AG04449 (cell line): ENCODE results near the gene HSH2D.

ENCODE experiments used
- CTCF ChIA-PET: fragments of 350-600 bp; formaldehyde crosslinking; extraction: SDS; loops from one replicate; lab custom pipeline; 2021; ENCODE audit warnings: antibody characterized with exemption; lab: Yijun Ruan, JAX
- POLR2A ChIA-PET: fragments of 400-600, 350-600 bp; formaldehyde crosslinking; extraction: SDS; loops from one replicate; lab custom pipeline; 2020; ENCODE audit warnings: antibody characterized with exemption, inconsistent platforms; lab: Yijun Ruan, JAX
- DNase-seq: peaks from one replicate; pipeline ENCODE4 v3.0.0-alpha.2; 2010; ENCODE audit warnings: low read depth, low spot score
- H3K4me3 ChIP-seq: 2 replicates; pipeline ENCODE4 v1.5.1; 2011; ENCODE audit warnings: low read depth, mild to moderate bottlenecking, control low read depth, low read length
- TF ChIP-seq, protein P1 (sequence below): IDR thresholded peaks from one replicate; pipeline ENCODE4 v1.5.1; 2011; ENCODE audit warnings: mild to moderate bottlenecking, moderate library complexity, low read length, control low read depth, inconsistent platforms; ENCODE audit not compliant: insufficient read depth; ENCODE audit errors: missing control alignments

Gene HSH2D

DNA sequence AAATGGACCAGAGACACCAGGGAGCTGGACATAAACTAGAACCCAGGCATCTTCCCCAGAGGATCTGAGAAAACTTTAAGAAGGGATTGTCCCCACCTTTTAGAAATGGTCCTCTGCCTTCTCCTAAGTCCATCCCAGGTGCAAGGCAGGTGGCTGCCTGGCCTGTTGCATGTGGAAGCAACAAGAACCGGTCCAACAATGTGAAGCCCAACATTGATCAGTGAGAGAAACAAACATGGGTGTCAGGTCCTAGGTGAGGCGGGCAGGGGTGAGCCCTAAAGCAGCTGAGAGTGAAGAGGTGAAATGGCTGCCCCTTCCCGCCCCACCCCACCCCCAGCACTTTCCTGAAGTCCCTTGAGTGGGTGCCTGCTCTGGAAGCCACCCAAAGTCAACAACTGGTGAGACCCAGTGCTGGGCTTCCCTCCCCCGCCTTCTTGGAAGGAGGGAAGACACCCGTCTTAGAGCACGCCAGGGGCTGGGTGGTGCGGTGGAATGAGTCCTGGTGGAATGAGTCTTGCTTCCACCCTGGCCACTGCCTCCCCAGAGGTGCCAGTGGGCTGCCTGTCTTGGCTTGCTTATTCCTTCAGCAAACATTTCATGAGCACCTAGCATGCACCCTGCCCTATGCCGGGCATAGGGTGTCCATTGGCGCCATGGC lies 55.9 kb downstream of the HSH2D start:
- no peak for DNase-seq
- peak overlapping the region; percentile 97 for H3K4me3 ChIP-seq
- CTCF ChIA-PET = interaction anchor here (1.0 to 5.6 kb wide), 2 partner anchors 14 to 184 kb away, joined by 3 to 27 read pairs; partner anchors contain the start of gene FAM32A
- TF ChIP-seq, protein P1, sequence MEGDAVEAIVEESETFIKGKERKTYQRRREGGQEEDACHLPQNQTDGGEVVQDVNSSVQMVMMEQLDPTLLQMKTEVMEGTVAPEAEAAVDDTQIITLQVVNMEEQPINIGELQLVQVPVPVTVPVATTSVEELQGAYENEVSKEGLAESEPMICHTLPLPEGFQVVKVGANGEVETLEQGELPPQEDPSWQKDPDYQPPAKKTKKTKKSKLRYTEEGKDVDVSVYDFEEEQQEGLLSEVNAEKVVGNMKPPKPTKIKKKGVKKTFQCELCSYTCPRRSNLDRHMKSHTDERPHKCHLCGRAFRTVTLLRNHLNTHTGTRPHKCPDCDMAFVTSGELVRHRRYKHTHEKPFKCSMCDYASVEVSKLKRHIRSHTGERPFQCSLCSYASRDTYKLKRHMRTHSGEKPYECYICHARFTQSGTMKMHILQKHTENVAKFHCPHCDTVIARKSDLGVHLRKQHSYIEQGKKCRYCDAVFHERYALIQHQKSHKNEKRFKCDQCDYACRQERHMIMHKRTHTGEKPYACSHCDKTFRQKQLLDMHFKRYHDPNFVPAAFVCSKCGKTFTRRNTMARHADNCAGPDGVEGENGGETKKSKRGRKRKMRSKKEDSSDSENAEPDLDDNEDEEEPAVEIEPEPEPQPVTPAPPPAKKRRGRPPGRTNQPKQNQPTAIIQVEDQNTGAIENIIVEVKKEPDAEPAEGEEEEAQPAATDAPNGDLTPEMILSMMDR = no peak
- POLR2A ChIA-PET = no interaction called here

DNA sequence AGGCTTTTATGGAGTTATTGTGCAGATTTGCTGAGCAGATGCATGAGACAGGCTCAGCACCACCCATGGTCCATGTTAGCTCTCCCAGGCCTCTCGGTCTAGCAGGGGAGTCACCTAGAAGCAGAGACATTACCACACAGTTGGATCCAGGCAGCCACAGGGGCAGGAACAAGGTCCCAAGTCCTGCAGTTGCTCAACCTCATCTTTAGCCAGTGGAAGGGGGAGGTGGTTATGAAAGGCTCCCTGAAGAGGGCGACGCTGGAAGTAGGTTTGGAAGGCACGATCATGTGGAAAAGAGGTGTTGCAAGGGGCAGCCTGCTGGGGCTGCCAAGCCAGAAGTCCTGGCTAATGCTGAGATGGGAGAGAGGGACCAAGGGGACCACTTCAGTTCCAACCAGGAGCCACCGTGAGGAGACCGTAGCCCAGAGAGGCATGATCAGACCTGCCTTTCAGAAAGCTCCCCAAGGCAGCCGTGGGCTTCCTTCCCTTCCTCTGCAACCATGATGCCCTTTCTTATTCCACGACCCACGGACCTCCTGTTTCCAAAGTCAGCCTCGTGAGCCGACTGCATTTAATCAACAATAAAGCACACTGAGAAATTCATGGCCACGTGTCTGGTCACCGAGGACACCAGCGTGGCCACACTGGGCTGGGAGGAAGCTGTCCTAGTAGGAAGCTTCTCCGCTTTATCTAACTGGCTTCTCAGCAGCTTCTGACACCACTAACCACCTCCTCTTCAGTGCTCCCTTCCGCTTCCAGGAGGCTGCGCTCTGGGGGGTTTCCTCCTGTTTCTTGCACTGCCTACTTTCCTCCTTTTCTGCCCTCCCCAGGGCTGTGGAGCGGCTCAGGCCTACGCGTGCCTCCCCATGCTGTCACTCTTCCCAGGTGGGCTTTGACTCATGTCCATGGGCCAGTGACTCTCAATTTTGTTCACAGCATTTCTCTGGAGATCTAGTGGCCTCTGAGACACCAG lies 56.8 kb downstream of the HSH2D start:
- ChIA-PET POLR2A (no interaction called here), CTCF (interaction anchor here (1.0 kb wide), 1 partner anchor 183 kb away, joined by 3 read pairs; no protein-coding TSS in a partner anchor)
- no peak overlapping the region for H3K4me3 ChIP-seq
- TF ChIP-seq, protein P1 = no peak
- no peak for DNase-seq

DNA sequence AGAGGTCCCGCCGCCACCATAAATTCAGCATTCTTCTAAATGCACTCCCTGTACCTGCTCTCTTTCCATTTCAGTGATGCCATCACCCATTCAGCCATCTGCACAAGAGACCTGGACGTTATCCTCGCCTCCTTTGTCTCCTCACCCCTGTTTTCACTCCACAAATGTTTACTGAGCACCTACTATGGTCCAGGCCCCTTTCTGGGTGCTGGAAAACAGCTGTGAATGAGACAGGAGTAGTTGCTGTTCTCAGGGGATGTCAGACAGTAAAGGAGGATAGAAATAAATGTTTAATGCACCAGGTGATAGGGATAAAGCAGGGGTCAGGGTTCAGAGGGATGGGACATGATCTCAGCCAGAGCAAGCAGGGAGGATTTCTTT lies 57.5 kb downstream of the HSH2D start:
- ChIA-PET CTCF (interaction anchor here (1.6 kb wide), 1 partner anchor 182 kb away, joined by 5 read pairs; no protein-coding TSS in a partner anchor), POLR2A (no interaction called here)
- TF ChIP-seq, protein P1 = no peak
- no peak overlapping the region for H3K4me3 ChIP-seq
- DNase-seq = no peak

DNA sequence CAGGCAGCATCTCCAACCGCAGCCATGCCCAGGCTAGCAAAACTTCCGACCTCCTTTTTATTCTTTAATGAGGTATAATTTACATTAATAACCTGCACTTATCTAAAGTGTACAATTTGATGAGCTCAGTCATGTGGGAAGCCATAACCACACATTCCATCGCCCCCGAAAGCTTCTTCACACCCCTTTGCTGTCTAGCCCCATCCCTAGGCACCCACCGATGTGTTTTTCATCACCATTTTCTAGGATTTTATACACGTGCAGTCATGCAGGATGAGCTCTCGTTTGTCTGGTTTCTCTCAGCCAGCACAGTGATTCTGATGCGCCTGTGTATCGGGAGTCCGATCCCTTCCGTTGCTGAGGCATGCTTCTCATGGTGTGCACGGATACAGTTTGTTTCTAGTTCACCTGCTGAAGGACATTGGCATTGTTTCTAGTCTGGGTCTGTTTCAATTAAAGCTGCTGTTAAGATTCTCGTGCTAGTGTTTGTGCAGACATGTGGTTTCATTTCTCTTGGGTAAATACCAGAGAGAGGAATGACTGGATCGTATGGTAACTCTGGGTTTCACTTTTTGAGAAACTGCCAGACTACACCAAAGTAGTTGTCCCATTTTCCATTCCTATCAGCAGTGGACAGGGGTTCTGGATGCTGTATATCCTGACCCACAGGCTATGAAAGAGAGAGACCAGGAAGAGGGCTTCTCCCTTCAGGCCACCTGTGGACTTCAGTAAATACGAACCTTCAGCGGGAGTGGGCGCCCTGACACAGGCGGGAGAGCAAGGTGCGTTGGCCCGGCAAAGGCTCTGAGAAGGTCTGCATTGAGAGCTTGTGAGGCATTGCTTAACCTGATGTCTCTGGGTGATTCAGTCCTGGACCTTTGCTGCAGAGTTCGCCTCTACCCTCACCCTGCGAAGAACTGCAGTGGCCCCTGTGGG lies 59.1 kb downstream of the HSH2D start:
- POLR2A ChIA-PET = no interaction called here
- TF ChIP-seq, protein P1 = no peak
- CTCF ChIA-PET = interaction anchor here (1.0 to 1.6 kb wide), 4 partner anchors 10 to 180 kb away, joined by 3 to 5 read pairs (median 3); no protein-coding TSS in a partner anchor
- H3K4me3 ChIP-seq = no peak overlapping the region
- DNase-seq = no peak

DNA sequence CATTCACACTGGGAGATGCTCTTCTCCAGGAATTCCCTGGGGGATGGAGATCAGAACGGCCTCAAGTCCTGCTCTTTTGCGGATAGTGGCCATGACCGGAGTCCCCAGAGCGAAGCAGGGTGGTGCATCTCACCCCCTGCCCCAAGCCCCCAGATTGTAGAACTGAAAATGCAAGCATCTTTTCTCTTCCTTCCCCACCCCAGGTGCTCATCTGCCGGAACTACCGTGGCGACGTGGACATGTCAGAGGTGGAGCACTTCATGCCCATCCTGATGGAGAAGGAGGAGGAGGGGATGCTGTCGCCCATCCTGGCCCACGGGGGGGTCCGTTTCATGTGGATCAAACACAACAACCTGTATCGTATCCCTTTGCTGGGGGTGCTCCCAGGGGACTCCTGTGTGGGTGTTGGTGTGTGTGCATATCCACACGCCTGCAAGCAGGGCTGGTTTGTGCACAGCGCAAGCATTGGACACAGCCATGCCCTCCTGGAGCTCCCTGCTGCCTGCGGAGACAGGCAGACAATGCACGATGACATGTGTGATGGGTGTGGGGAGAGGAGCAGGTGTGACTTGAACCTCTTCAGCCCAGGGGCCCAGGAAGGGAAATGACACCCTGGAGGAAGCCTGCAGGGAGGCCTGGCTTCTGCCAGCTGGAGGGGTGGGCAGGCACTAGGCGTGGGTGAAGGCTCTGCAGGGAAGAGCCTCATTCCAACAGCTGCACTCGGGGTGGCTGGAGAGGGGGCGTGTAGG lies 59.9 kb downstream of the HSH2D start:
- TF ChIP-seq, protein P1 = no peak
- CTCF ChIA-PET = interaction anchor here (1.0 to 1.2 kb wide), 3 partner anchors 9 to 141 kb away, joined by 3 to 4 read pairs (median 3); partner anchors contain the start of gene FAM32A
- POLR2A ChIA-PET = no interaction called here
- H3K4me3 ChIP-seq = no peak overlapping the region
- no peak for DNase-seq
